Measurements from ENCODE around the gene GPC3.

Gene GPC3

DNA sequence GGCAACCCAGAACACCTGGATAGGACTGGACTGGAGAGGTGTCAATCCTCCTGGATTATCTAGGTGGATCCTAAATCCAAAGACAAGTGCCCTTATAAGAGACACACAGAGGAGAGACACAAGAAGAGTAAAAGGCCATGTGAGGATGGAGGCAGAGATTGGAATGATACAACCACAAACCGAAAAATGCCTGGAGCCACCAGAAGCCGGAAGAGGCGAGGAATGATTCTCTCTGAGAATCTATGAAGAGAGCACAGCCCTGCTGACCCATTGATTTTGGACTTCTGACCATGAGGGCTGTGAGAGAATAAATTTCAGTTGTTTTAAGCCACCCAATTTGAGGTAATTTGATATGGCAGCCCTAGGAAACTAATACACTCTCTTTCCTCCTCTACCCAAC, 20.1 kb downstream of the GPC3 start:
- DNase-seq = no peak

DNA sequence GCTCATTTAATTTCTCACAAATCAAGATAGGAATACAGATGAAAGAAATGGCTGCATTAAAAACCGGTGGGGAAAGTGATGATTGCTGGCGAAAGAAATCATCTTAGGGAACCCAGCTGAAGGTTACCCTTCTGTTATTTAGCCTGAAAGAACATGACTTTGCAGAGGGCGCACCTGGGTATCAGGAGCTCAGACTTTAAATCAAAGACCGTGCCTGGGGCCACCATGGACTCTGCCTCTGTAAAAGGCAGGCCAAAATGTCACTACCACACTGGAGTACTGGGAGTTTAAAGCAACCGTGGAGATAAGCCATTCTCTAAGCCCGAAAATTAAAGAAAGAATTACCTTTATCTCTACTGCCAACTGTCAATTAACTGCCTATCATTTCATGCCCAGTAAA, 24.3 kb downstream of the GPC3 start:
- DNase-seq = no peak

DNA sequence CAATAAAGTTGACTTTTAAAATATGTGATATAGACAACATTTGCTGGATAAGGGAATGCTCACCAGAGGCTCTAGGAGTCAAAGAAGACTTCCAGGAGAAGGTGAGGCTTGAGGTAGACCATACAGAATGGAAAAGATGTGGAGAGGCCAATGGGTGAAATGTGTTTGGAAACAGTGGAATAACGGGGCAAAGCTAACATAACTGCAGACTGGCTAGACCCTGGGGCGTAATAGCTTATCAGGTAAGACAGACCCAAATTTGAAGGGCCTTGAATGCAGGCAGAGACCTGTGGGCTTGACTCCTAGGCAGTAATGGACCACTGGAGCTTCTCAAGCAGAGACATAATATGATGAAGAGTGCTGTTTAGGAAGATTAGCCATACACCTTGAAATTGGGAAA, 25.4 kb downstream of the GPC3 start:
- no peak for DNase-seq

DNA sequence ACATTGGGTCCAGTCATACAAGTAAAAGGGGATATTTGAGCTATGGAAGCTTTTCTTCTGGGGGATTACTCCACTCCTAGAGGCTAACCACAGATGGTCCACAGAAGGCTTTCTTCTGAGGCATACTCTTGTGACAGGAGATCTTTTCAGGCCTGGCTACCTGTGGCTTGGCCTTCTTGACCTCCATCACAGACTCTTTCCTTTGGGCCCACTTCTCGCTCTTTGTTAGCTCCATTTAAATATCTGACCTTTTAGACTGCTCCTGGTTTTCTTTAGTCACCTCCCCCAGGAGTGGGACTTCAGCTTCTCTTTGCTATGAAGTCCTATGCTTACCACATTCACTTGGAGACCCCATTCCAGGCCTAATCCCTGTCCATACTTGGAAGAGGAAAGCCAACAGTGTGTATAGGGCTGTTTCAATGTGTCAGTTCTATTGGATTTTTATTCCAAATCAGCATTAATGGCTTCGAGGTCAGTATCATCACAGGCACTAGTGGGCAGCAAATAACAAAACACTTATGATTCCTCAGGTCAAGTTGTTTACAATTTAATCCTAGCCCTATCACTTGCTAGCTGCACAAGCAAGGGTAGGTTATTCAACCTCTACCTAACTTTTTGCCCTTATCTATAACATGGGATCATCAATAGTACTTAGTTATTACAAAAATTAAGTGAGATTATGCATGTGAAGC, 26.3 kb downstream of the GPC3 start:
- no peak for DNase-seq

DNA sequence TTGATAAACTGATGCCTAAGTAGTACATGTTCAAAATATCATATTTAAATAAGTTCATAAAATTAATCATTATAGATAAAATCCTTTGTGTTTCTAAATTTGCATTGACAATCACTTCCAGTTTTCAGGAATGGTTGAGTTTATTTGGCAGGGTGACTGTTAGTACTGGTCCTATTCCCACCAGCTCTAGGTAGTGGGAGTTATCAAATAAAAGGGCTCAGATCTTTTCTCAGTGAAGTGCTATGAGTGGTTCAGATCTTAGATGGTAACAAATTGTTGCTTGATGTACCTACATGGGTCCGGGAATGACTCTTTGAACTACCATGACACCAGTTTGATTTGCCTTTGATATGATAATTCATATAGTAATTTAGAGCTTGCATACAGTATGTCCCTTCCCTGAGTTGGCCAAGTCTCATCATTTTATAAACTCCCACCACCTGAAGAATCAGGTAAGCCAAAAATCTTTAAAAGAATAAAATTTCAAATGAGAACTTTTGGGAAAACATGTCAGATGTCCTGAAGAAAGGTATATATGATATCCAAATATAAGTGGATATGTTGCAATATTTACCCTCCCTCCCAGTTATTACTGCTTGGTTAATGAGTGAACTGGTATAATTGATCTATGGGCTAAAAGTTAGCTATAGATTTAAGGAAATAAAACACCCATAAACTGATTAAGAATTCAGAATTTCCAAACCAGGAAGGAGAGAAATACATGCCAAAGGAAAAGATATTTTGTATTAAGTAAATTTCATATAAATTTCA, 28.6 kb downstream of the GPC3 start:
- DNase-seq = no peak

DNA sequence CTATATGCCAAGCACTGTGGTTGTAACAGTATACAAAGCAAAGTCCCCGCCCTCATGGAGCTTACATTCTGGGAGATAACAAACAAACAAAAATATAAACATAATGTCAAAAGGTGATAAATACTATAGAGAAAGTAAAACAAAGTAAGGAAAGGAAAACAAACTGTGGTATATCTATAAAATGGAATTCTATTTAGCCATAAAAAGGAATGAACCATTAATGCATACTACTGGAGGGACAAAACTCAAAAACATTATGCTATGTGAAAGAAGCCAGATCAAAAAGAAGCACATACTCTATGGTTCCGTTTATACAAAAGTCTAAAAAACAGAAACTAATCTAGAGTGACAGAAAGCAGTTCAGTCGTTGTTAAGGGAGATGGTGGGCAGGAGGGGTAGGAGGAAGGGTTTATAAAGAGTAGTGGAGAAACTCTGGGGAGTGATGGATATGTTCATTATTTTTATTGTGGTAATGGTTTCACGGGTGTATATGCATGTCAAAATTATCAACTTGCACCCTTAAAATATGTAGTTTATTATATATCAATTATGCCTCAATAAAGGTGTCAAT, 31.5 kb downstream of the GPC3 start:
- DNase-seq = no peak

DNA sequence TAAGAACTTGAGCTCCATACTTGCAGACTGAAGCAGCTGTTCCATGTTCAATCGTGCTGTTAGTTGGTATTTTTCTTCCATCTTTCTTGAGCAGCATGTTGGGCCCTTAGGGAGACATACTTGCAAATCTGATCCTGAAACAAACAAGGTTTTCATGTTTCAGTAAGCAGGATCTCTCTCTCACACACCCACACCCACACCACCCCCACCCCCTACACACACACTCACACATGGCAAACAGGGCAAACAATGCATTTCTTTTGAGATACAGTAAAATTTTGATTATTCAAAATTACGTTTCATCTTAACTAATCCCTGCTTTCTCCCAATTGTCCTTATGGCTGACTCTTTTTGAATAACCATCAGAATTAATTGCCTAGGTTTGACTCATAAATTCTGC, 32.3 kb downstream of the GPC3 start:
- DNase-seq = no peak

DNA sequence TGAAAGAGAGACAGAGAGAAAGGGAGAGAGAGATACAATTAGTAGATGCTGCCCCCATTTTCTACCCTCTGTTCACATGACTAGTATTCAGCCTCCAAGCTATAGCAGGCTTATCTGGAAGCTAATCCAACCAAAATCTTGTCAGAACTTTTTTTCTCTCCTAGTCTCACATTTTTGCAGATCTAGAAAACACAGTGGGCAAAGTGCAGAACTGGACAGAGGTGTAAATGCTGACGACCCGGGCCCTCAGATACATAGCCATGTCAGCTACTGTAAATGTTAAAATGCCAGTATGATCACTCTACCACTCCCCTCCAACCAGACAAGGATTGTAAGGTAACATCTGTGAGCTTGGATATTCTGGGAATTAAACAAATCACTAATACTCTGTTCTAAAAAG, 34.3 kb downstream of the GPC3 start:
- no peak for DNase-seq

DNA sequence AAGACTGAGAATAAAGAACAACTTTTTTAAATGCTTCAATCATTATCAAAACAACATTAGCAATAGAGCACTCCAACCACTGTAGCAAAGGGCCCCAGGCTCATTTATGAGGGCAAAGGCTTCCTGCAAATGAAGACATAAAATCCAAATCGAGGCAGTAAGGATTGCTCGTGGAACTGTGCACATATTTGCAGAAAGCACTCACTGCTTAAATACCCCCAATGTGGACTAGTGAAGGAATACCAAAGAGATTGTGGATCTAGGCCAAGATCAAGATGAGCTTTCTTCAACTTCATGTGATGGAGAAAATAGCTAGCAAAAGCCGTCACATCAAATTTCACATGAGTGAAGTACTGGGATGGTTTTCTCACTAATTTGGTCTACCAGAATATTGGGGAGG, 35.2 kb downstream of the GPC3 start:
- DNase-seq = no peak

DNA sequence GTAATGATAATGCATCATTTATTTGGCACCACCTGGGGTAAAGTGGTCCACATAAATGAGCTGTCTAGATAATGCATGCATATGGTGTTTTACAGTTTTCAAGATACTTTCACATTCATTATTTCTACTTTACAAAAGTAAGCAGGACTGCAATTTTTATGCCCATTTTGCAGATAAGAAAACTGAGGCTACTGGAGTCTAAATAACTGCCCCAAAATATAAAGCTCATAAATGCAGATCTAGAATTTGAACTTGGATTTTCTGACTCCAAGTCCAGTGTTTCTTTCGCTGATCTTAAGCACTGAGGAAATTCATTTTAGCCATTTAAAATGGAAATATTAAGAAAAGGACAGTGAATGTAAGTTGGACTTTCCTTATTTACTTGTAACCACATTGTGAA, 36.5 kb downstream of the GPC3 start:
- no peak for DNase-seq

DNA sequence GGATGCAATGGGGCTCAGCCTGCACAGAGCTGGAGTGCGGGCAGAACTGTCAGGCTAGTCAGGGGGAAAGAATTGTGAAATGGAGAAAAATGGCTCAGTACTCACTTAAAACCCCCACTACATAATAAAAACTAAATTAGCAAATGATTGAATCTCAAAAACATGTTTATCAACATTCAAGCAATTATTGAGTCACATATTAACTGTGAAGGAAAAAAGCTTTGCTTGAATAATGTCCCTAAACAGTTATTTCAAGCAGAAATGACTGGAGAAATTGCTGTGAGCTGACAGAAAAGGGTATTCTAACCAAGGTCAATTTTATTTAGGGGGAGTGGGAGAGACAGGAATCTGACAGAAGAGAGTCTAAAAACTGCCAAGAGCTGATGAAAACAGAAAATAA, 37.4 kb downstream of the GPC3 start:
- no peak for DNase-seq

DNA sequence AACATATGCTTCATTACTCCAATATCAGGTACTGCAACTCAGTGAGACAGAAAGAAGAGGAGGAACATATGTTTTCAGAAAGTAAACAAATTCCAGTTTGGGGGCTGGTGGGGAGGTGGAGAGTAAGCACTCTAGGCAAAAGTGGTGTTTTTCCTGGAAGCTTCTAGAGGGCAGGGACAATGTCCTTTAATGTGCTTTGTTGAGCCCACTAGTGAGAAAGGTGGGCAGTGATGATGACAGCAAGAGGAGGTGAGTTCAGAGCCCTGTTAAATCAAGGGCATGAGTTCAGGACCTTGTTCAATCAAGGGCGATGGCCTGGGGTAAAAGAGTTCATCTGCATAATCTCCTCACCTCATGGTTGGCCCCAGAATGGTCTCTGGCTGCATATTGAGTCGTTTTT, 38.4 kb downstream of the GPC3 start:
- no peak for DNase-seq

DNA sequence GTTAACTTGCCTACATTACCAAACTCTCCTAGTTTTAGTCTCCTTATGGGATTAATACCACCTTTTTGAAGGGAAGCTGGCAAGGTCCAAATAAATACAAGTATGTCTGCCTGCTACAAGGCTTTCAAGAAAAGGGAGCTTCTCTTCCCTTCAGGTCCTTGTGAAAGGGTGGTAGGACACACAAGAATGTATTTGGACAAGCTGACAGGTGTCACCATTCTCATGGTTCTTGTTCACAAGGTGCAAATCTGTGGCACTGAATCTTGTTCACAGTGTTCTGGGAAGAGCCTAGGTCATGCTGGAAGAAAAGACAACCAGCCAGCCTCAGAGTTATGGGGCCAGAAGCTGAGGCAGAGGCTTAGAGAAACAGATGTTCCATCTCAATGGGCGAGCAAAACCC, 41.9 kb downstream of the GPC3 start:
- DNase-seq = no peak

DNA sequence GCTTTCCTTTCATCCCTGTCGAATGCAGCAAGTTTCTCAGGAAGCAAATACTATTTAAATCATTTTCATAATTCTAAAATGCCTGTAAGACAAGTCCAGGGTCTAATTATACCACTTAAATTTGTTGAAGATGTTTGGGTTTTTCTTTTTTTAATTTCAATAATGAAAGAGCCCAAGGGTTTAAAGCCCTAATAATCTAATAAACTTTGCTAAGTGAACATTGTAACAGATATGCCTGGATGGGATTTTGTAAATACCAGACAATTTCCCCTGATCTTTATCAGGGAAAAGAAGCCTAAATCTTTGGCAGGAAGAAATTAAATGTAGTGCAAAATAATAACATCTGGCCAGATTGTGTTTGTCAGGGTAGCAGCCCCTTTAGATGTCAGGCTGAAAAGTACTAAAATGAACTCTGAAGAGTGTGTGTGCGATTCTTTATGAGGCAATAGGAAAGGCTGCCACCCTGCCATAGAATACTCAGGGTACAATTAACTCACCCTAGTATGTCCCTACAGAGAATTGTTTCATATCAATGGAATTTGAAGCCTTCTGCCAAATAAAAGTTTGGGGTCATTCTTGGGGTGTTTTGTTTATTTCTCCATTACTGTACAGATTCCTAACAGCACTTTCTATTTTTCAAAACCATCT, 45.6 kb downstream of the GPC3 start:
- DNase-seq = no peak

DNA sequence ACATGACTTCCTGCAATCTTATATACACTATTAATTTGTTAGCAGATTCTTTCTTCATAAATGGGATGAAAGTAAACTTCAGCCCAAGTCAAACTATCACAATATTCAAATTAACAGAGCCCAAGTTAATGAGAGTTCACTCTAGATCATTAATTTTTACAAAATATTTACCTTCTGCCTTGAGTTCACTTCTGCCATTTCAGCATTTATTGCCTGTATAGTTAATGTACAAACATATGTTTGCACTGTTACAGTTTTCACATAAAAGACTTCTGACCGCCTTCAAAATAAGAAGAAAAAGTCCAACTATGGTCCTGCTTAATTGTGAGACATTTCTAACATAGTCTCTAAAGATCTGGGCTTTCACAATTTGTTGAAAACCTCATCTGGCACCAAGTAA, 46.9 kb downstream of the GPC3 start:
- DNase-seq = no peak

DNA sequence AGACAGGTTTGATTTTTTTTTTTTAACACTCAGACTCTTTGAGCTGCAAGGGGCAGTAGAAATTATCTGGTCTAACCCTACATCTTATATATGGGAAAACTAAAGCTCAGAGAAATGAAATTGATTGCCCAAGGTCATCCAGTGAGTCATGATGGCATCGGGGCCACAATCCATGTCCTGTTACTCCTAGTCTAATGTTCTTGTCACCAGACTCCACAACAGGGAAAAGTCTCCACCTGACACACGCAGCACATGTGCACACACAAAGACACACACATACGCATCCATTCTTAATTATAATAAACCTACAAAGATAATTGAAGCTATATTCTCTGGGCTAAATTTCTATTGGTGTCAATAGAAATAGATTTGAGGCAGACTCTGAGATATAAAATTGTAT, 48.4 kb downstream of the GPC3 start:
- DNase-seq = no peak

DNA sequence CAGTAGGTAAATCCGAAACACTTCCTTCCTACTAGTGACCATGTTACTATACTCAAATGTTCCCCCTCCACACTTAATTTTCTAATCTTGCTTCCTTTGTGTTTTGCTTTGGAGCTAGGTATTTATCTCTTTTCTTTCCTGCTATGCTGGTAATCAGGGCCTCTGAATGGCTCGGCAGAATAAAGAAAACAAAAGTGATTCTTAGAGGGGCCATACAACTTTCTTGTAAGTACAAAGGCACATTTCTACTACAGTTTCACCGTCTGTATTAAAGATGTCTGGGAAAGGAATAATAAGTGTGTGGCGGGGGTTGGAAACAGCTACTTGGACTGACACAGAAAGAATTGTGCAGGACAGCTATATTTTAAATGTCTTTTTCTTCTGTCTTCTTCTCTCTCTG, 50.3 kb downstream of the GPC3 start:
- no peak for DNase-seq

DNA sequence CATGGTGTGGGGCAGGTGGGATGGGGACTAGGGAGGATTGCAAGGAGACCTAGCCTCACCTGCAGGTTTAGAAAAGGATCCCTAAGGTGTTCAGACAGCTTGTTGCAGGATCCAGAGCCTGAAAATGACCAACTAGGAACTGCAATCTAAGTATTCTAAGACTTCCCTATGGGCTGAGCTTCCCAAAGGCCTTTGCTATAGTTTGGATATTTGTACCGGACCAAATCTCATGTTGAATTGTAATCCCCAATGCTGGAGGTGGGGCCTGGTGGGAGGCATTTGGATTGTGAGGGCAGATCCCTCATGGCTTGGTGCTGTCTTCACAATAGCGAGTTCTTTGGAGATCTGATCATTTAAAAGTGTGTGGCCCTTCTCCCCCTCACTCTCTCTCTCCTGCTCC, 52.1 kb downstream of the GPC3 start:
- no peak for DNase-seq

DNA sequence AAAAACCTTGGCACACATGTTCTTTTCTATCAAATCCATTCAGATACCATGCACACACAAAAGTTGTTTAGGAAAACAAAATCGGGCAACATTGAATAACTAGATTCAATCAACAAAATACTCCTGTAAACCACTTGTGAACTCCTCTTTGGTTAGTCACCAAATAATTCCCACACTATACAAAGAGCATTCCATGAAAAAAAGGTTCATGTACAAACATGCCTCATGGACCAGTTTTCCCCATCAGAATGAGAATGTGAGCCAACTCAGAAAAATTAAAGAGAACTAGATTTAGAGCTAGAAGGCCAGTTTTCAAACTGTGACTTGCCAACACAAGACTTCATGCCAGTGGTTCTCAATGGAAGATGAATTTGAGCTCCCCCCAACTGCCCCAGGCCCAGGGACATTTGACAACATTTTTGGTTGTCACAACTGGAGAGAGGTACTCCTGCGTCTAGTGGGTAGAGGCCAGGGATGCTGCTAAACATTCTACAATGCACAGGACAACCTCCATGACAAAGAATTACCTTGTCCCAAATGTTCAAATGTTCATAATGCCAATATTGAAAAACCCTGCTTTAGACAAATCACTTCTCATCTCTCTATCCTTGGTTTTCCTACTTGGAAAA, 55.4 kb downstream of the GPC3 start:
- no peak for DNase-seq

DNA sequence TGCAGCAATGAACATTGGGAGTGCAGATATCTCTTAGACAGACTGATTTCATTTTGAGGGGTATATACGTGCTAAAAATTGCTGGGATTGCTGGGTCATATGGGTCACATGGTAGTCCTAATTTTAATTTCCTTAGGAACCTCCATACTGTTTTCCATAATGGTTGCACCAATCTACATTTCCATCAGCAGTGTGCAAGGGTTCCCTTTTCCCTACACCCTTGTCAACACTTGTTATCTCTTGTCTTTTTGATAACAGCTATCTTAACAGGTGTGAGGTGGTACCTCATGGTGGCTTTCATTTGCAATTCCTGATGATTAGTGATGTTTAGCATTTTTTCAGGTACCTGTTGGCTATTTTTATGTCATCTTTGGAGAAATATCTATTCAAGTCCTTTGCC, 57.0 kb downstream of the GPC3 start:
- DNase-seq = no peak

DNA sequence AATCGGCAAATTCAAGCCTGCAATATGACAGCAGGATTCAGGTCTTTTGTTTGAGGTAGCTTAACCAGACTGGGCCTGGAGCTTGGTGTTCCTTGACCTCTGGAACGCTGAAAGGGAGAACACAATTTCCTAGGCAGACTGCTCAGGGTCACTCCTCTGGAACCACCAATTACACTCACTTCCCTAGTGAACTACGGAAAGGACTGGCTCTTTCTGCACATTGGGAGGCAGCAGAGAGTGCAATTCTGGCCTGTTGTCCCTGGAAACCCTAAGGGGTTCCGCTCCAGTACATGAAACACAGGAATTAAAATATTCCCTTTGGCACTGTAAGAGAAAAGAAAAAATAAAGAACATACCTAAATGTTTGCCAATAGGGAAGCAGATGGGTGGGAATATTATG, 58.6 kb downstream of the GPC3 start:
- no peak for DNase-seq

DNA sequence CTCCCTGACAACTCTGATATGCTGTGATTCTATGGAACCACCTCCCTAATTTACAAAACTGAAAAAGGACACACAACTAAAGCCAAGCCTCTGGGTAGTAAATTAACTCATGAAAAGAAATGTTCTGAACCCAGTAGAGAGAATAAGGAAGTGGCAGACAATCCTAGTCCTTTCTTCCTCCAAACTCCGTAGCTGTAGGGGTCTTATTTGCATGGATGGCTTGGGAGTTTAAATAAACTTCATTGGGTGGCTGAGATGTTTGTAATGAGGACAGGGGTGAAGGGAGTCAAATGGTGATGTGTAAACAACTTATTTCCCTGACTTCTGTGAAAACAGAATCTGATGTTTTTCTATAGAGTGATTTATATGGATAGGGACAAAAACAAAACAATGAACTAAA, 59.3 kb downstream of the GPC3 start:
- DNase-seq = no peak

DNA sequence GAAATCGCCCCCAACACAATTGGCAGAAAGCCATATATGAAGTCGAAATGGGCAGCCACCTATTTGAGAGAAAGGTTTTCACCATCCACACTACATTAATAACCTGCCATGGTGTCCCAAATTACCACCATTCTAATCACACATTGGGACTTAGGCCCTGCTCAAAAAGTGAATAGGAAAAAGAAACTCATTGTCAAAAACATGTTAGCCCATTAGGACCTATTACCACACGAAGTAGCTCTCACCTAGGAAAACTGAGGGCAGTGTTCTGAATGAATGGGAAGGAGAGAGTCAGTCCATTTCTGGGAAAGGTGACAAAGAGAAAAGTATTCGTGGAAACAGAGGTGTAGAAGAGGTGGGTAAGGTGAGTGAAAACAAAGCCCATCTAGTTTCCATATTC, 60.8 kb downstream of the GPC3 start:
- DNase-seq = no peak

DNA sequence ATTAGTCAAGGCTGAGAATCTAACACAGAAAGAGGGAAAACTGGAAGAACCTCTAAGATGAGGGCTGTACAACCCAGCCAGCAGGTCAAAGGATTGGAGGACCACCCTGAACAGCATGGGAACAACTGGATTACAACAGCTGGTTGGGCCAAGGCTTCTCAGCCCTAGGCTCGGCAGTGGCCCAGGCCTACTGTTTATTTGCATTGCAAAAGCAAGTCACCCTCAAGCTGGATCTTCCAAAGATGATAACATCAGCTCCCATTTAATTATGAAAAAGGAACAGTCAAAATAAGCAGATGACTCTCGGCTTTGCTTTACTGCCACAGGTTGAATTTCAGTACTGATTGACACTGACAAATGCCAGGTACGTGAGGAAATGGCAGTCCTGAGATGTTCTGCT, 61.8 kb downstream of the GPC3 start:
- DNase-seq = no peak

Data from RPMI8226 (cell line).